Left ventricle myocardium inferior (tissue), 1 donor: ENCODE measurements around the gene ACTN4. TPM values are rescaled to one million over a fixed set of nuclear protein-coding genes. Genes with fewer than 3 reads are reported as not detected.

ENCODE experiments used
- DNase-seq: peaks from one replicate; pipeline ENCODE4 v3.0.0-alpha.2; 2020
- H3K27ac ChIP-seq: fragments of 200-600 bp; replicated peaks from 2 replicates; pipeline ENCODE4 v1.8.0; 2021
- H3K27me3 ChIP-seq: fragments of 200-600 bp; 2 replicates; pipeline ENCODE4 v1.8.0; 2021; ENCODE audit warnings: low read depth
- H3K36me3 ChIP-seq: fragments of 200-600 bp; 2 replicates; pipeline ENCODE4 v1.8.0; 2021
- H3K4me1 ChIP-seq: fragments of 200-600 bp; 2 replicates; pipeline ENCODE4 v1.8.0; 2021
- H3K4me3 ChIP-seq: fragments of 200-600 bp; 2 replicates; pipeline ENCODE4 v1.8.0; 2021; ENCODE audit warnings: mild to moderate bottlenecking, moderate library complexity
- H3K9me3 ChIP-seq: fragments of 200-600 bp; replicated peaks from 2 replicates; pipeline ENCODE4 v1.8.0; 2021
- CTCF ChIP-seq: fragments of 200-600 bp; IDR thresholded peaks from 2 replicates; pipeline ENCODE4 v1.8.0; 2021; ENCODE audit warnings: antibody characterized with exemption, mild to moderate bottlenecking, borderline replicate concordance
- intact Hi-C: fragments of 100-400 bp; cut with micrococcal nuclease; formaldehyde crosslinking; loops from one replicate; pipeline ENCODE4 v1.11.0; 2022
- total RNA-seq: library from RNA; stranded (reverse); fragmentation: NEBNext Ultra II Directional; extraction: Animal tissue kit (Norgen Biotek cat#: 25700); gene quantifications from one replicate; pipeline ENCODE4 v1.2.1, GENCODE V29; 2021
- donor health status: DM: no; HTN: yes; CAD: no; lungs with severe emphysema.

ACTN4 gene
- total RNA-seq, 1 donor from 2014 or later = 111 TPM

DNA sequence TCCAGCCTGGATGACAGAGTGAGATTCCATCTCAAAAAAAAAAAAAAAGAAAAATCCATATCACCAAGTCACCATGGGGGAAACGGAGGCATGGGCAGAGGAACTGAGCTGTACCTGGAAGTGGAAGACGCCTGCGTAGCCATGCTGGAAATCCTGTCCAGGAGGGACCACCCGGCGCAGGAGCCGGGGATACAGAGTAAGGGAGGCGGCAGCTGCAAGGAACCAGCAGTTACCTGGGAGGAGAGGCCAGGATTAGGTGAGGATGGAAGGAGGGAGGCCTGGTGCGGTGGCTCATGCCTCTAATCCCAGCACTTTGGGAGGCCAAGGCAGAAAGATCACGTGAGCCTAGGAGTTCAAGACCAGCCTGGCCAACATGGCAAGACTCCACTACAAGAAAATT is 94.8 kb downstream of the ACTN4 start:
- H3K9me3 ChIP-seq = no peaks in the 10 kb centered on the region
- no peak overlapping the region for H3K27ac ChIP-seq
- DNase-seq = no peak
- H3K4me3 ChIP-seq = no peak overlapping the region
- intact Hi-C loops = no loop called here
- H3K36me3 ChIP-seq = no peaks in the 10 kb centered on the region
- TF ChIP-seq CTCF = no peak
- peaks cover under 1% of the 10 kb centered on the region for H3K4me1 ChIP-seq
- no peaks in the 10 kb centered on the region for H3K27me3 ChIP-seq

- Histone ChIP-seq H3K4me3 (no peak overlapping the region), H3K36me3 (no peaks in the 10 kb centered on the region), H3K4me1 (no peaks in the 10 kb centered on the region), H3K9me3 (no peaks in the 10 kb centered on the region), H3K27ac (no peak overlapping the region), H3K27me3 (no peaks in the 10 kb centered on the region)
- no peak for DNase-seq
- intact Hi-C loops = no loop called here
- no peak for TF ChIP-seq CTCF
These were observed 95.5 kb downstream of the ACTN4 start for GRCh38 chr19:38742906-38743305.

DNA sequence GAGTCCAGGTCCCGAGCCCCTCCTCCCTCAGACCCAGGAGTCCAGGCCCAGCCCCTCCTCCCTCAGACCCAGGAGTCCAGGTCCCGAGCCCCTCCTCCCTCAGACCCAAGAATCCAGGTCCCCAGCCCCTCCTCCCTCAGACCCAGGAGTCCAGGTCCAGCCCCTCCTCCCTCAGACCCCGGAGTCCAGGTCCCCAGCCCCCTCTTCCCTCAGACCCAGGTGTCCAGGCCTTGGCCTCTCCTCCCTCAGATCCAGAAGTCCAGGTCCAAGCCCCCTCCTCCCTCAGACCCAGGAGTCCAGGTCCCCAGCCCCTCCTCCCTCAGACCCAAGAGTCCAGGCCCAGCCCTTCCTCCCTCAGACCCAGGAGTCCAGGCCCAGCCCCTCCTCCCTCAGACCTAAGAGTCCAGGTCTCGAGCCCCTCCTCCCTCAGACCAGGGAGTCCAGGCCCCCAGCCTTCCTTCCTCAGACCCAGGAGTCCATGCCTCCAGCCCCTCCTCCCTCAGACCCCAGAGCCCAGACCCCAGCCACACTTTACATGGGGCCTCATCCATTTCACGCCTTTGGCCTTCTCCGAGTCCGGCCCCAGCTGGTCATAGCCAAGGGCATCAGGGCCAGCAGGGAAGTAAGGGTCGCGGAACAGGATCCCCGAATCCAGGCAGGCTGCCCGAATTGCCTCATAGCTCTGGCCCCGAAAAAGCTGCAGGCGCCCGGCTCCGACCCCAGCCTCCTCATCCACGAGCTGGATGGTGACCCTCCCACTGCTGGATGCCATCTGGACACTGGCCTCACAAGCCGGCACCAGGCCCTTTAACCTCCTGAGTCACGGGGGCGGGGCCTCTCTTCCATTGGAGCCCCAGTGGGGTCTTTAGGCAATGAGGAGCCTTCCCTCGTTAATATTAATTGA is 96.2 kb downstream of the ACTN4 start:
- Histone ChIP-seq H3K27ac (no peak overlapping the region), H3K9me3 (no peaks in the 10 kb centered on the region)

GRCh38 chr19:38744298-38744681 is 96.8 kb downstream of the ACTN4 start, which contains the start of gene CAPN12:
Gene CAPN12 (minus strand): TSS chr19:38744474. CDS start chr19:38744165, 309 bp downstream.
- intact Hi-C loops = no loop called here
- no peak within 1 kb of the TSS for H3K27ac ChIP-seq
- H3K27me3 ChIP-seq = no peaks in the 10 kb centered on the region
- H3K9me3 ChIP-seq = no peaks in the 10 kb centered on the region
- H3K36me3 ChIP-seq = no peaks in the 10 kb centered on the region
- no peaks in the 10 kb centered on the region for H3K4me1 ChIP-seq
- no peak within 1 kb of the TSS for H3K4me3 ChIP-seq
- TF ChIP-seq CTCF = no peak
- no peak for DNase-seq

More for the DNA sequence above, 96.2 kb downstream of the ACTN4 start:
- Histone ChIP-seq H3K36me3 (no peaks in the 10 kb centered on the region), H3K4me3 (no peak overlapping the region), H3K27me3 (no peaks in the 10 kb centered on the region), H3K4me1 (no peaks in the 10 kb centered on the region)
- no peak for DNase-seq
- TF ChIP-seq CTCF = no peak
- intact Hi-C loops = no loop called here

DNA sequence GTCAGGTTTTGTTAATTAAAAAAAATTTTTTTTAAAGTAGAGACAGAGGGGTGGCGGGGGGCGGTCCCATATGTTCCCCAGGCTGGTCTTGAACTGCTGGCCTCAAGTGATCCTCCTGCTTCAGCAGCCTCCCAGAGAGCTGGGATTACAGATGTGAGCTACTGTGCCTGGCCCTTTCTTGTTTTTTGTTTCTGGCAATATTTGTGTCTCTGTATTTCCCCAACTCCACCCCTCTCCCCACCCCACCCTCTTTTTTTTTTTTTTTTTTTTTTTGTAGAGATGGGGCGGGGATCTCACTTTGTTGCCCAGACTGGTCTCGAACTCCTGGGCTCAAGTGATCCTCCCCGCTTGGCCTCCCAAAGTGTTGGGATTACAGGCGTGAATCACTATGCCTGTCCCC is 97.4 kb downstream of the ACTN4 start:
- Histone ChIP-seq H3K27me3 (no peaks in the 10 kb centered on the region), H3K27ac (no peak overlapping the region), H3K36me3 (no peaks in the 10 kb centered on the region), H3K4me1 (no peaks in the 10 kb centered on the region), H3K4me3 (no peak overlapping the region), H3K9me3 (no peaks in the 10 kb centered on the region)
- TF ChIP-seq CTCF = no peak
- no peak for DNase-seq
- intact Hi-C loops = no loop called here
